ENCODE measurements around the gene TMEM50B.

TMEM50B gene

DNA sequence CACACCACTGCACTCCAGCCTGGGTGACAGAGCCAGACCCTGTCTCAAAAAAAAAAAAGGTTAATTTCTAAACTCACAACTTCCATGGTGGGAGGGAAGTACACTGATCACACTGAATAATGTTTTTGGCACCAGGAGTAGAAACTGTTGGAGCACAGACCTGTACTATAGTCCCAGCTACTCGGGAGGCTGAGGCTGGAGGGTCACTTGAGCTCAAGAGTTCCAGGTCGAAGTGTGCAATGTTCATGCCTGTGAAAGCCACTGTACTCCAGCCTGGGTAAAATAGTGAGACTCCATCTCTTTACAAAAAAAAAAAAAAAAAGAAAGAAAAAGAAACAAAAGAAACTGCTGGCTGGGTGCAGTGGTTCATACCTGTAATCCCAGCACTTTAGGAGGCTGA, 35.3 kb downstream of the TMEM50B start:
- no peak overlapping the region for H3K4me3 ChIP-seq (ENCODE audit: low read depth, low read length)
- in situ Hi-C loops (cut with HindIII; ENCODE audit: low sequenced_read_pairs): no loop called here
- TF ChIP-seq, protein P1, sequence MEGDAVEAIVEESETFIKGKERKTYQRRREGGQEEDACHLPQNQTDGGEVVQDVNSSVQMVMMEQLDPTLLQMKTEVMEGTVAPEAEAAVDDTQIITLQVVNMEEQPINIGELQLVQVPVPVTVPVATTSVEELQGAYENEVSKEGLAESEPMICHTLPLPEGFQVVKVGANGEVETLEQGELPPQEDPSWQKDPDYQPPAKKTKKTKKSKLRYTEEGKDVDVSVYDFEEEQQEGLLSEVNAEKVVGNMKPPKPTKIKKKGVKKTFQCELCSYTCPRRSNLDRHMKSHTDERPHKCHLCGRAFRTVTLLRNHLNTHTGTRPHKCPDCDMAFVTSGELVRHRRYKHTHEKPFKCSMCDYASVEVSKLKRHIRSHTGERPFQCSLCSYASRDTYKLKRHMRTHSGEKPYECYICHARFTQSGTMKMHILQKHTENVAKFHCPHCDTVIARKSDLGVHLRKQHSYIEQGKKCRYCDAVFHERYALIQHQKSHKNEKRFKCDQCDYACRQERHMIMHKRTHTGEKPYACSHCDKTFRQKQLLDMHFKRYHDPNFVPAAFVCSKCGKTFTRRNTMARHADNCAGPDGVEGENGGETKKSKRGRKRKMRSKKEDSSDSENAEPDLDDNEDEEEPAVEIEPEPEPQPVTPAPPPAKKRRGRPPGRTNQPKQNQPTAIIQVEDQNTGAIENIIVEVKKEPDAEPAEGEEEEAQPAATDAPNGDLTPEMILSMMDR (IDR thresholded peaks at IDR 0.05; ENCODE audit: low read depth, low read length): no peak
- DNase-seq (ENCODE audit: low read depth, low spot score): no peak

DNA sequence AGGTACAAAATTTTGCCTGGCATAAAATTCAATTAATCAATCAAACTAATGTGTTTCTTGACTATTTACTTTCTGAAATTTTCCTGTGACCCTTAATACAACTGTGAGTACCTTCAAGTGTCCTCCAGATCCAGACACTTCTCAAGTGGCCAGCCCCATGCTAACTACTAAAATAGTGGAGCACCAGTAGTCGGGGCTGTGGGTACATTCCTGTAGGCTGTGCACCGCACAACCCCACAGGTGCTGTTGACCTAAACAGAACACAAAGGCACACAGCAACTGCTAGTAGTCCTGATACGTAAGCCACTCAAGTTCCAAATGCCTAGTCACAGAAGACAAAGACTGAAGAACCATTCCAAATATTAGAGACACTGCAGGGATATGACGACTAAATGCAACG, 36.6 kb downstream of the TMEM50B start:
- H3K4me3 ChIP-seq (ENCODE audit: low read depth, low read length): no peak overlapping the region
- no peak for DNase-seq (ENCODE audit: low read depth, low spot score)
- in situ Hi-C loops (cut with HindIII; ENCODE audit: low sequenced_read_pairs): no loop called here
- TF ChIP-seq, protein P1 (IDR thresholded peaks at IDR 0.05; ENCODE audit: low read depth, low read length): no peak

DNA sequence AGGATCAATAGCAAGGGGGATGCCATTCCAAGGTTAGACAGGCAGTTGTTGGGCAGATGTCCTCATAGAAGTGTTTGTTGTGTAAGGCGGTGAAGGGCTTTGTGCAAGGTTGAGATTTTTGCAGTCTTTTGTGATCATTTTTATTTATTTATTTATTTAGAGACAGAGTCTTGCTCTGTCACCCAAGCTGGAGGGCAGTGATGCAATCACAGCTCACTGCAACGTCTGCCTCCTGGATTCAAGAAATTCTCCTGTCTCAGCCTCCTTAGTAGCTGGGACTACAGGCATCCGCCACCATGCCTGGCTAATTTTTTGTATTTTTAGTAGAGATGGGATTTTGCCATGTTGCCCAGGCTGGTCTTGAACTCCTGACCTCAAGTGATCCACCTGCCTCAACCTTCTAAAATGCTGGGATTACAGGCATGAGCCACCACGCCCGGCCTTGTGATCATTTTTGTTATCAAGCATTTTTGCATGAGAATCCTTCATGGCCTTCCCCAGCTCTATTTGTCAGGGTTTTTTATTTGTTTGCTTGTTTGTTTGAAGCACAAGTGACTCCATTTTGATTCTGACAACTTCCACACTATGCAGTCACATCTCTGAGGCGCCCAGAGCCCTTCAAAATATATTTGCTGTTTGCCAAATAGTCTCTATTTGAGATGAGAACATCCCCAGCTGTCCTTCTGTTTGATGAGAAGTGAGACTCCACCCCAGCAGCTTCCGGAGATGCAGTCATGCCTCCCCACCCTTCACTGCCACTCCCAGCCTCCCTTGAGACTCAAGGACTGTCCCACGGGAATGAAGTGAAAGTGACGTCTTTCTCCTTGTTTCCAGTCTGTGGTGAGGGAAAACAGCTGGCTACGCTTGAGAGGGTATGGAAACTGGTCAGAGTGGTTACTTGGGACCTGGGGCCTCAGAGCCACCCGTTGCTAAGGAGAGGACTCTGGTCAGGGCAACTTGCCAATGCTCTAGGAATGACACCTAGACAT, 38.0 kb downstream of the TMEM50B start:
- TF ChIP-seq, protein P1 (IDR thresholded peaks at IDR 0.05; ENCODE audit: low read depth, low read length): no peak
- H3K4me3 ChIP-seq (ENCODE audit: low read depth, low read length): no peak overlapping the region
- in situ Hi-C loops (cut with HindIII; ENCODE audit: low sequenced_read_pairs): no loop called here
- DNase-seq (ENCODE audit: low read depth, low spot score): peak; percentile 75

DNA sequence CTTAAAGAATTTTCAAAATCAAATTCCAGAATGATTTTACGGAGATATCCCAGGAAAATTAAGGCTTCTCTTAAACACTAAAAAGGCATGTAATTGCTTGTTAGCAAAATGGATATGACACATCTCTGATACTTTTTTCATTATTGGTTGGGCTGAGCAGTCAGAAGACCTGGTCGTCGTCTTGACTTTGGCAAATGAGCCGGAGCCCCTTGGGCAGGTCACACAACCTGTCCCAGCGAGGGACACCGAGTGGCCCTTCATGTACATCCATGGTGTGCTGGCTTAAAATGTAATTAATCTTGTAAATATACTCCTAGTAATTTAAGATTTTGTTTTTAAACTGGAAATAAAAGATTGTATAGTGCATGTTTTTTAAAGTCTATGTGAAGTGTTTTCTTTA, 42.6 kb downstream of the TMEM50B start:
- H3K4me3 ChIP-seq (ENCODE audit: low read depth, low read length): no peak overlapping the region
- in situ Hi-C loops (cut with HindIII; ENCODE audit: low sequenced_read_pairs): no loop called here
- TF ChIP-seq, protein P1 (IDR thresholded peaks at IDR 0.05; ENCODE audit: low read depth, low read length): no peak
- DNase-seq (ENCODE audit: low read depth, low spot score): no peak

DNA sequence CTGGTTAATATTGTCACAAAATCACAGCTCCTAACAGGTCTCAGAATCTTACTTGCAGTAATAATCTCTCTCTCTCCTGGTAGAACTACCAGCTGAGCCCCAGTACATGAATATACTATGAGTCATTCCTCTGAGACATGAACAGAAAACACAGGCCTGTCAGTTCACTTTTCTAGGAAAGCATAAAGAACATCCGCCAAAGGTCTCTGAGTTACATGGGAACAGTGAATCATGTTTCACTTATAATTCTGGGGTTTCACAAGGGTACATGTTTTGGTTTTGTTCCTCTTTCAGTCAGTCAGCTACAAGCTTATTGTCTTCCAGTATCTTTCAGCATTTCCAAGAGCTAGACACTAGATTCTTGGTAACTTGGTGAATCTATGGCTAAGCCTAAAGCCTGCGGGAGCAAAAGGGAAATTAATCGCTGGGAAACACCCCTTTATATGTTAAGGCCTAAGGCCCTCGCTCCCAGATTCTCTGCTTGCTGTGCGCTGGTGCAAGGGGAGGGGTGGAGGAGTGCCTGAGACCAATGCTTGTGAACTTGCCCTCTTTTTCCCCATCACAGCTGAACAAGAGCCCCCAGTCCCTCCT, 44.9 kb downstream of the TMEM50B start:
- DNase-seq (ENCODE audit: low read depth, low spot score): peak; percentile 91
- in situ Hi-C loops (cut with HindIII; ENCODE audit: low sequenced_read_pairs): no loop called here
- H3K4me3 ChIP-seq (ENCODE audit: low read depth, low read length): no peak overlapping the region
- TF ChIP-seq, protein P1 (IDR thresholded peaks at IDR 0.05; ENCODE audit: low read depth, low read length): no peak

DNA sequence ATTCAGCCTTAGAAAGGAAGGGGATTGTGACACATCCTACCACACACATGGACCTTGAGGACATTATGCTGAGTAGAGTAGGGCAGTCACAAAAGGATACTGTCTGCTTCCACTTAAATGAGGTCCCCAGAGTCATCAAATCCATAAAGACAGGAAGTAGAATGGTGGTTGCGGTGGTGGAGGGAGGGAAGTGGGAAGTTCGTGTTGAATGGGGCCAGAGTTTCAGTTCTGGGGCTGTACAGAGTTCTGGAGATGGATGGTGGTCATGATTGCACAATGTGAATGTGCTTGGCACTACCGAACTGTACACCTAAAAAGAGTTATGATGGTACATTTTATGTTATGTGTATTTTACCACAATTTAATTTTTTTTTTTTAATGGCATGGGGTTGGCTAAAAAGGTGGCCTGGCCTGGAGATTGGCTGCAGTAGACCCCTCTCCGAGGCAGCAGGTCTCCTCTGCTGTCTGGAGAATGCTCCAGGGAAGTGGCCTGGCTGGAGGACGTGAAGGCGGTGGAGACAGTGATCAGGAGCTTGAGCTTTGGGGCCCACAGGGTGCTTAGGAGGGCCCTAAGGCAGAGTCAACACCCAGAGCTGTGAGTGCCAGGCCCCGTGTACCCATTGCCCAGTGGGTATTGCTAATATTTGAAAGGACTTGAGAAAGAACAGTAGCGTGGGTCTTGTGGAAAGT, 46.2 kb downstream of the TMEM50B start:
- TF ChIP-seq, protein P1 (IDR thresholded peaks at IDR 0.05; ENCODE audit: low read depth, low read length): no peak
- H3K4me3 ChIP-seq (ENCODE audit: low read depth, low read length): no peak overlapping the region
- DNase-seq (ENCODE audit: low read depth, low spot score): no peak
- in situ Hi-C loops (cut with HindIII; ENCODE audit: low sequenced_read_pairs): no loop called here
